Progenitor cell of endocrine pancreas (in vitro differentiated cells): Measurements from ENCODE around the gene SPTB. TPM values are rescaled to one million over a fixed set of nuclear protein-coding genes. Genes with fewer than 3 reads are reported as not detected.

Source experiments
- DNase-seq: peaks from one replicate; pipeline ENCODE4 v3.0.0; 2021; ENCODE audit warnings: low spot score; ENCODE audit not compliant: unreplicated experiment
- H3K27ac Mint-ChIP-seq: 2 replicates; pipeline ENCODE4 v1.8.0; 2021; ENCODE audit warnings: mild to moderate bottlenecking, moderate library complexity, mixed read lengths
- H3K27me3 Mint-ChIP-seq: 2 replicates; pipeline ENCODE4 v1.8.0; 2021; ENCODE audit warnings: mixed read lengths
- H3K36me3 Mint-ChIP-seq: 2 replicates; pipeline ENCODE4 v1.8.0; 2022; ENCODE audit warnings: mixed read lengths; ENCODE audit not compliant: insufficient read depth
- H3K4me1 Mint-ChIP-seq: 2 replicates; pipeline ENCODE4 v1.8.0; 2021; ENCODE audit warnings: low read depth, mixed read lengths
- H3K4me3 Mint-ChIP-seq: 2 replicates; pipeline ENCODE4 v1.8.0; 2021; ENCODE audit warnings: low read depth, mild to moderate bottlenecking, moderate library complexity, mixed read lengths
- H3K9me3 Mint-ChIP-seq: 2 replicates; pipeline ENCODE4 v1.8.0; 2021; ENCODE audit warnings: low read depth, mixed read lengths
- long read RNA-seq: library from polyadenylated mRNA; unstranded; transcript quantifications from one replicate; pipeline ENCODE4 v2.0.0, GENCODE V29; 2020
- total RNA-seq: library from RNA; stranded (reverse); gene quantifications from 2 replicates; pipeline ENCODE4 v1.2.1, GENCODE V29; 2021
- TF ChIP-seq, protein P1 (sequence below): fragments of 200-600 bp; sonication (generic); IDR thresholded peaks from one replicate; pipeline ENCODE4 v1.5.0; 2021; ENCODE audit warnings: antibody characterized with exemption, mild to moderate bottlenecking; ENCODE audit not compliant: unreplicated experiment

SPTB gene
- 1.1 and 1.7 TPM in 2 replicates for total RNA-seq
- long read RNA-seq, partial matches to known transcripts, result 1 of 5 reads
- long read RNA-seq, other reads (novel, unspliced or antisense), result 4 of 5 reads

DNA sequence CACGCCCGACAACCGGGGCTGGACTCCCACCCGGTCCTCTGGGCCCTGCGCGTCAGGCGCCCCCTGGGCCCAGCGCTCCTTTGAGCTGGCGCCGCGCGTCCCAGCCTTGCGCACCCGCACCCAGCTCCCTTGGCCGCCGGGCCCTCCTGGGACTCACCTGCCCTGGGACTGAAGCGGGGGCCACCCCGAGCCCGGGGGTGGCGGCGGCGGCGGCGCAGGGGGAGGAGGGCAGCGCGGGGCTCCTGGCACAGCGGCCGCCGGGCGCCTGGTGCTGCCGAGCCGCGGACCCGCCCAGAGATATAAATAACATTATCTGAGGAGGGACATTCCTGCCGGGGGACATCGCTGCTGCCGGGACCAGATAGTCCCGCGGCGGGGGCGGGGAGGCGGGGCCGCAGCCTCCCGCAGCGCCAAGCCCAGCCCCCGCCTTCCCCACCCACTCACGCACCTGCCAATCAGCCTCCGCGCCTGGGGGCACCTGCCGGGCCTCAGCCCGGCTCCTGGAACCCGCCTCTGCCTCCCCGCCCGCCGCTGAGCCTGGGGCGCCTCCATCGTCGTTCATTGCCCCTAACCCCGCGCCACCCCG, at the start of gene SPTB:
TSS of gene SPTB (minus strand) at position 273 of the 586 bp plus-strand sequence. CDS start 56,813 bp downstream, outside the sequence.
- Mint-ChIP-seq H3K4me1 (peaks cover 1% of the 10 kb centered on the region), H3K4me3 (peak within 1 kb of the TSS; percentile 79), H3K9me3 (no peaks in the 10 kb centered on the region), H3K27ac (peak within 1 kb of the TSS; percentile 69), H3K36me3 (no peaks in the 10 kb centered on the region), H3K27me3 (peaks cover 80% of the 10 kb centered on the region)
- DNase-seq, result peak; percentile 19
- TF ChIP-seq, protein P1, sequence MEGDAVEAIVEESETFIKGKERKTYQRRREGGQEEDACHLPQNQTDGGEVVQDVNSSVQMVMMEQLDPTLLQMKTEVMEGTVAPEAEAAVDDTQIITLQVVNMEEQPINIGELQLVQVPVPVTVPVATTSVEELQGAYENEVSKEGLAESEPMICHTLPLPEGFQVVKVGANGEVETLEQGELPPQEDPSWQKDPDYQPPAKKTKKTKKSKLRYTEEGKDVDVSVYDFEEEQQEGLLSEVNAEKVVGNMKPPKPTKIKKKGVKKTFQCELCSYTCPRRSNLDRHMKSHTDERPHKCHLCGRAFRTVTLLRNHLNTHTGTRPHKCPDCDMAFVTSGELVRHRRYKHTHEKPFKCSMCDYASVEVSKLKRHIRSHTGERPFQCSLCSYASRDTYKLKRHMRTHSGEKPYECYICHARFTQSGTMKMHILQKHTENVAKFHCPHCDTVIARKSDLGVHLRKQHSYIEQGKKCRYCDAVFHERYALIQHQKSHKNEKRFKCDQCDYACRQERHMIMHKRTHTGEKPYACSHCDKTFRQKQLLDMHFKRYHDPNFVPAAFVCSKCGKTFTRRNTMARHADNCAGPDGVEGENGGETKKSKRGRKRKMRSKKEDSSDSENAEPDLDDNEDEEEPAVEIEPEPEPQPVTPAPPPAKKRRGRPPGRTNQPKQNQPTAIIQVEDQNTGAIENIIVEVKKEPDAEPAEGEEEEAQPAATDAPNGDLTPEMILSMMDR, result no peak

DNA sequence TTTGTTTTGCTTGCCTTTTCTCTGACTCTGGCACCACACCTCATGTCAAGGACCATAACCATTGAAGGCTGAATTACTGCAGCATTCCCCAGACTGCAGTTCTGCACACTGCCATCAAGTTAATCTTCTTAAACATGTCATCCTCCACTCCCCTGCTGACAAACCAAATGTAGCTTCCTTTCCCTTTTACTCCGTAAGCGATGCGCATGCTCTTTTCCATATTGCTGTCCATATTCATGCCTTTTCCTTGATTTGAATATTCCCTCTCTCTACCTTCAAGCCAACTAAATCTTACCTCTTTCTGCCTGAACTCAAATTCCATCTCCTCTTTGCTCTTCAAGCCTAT, 49.3 kb upstream of the SPTB start:
- Mint-ChIP-seq H3K9me3 (no peaks in the 10 kb centered on the region), H3K27me3 (no peaks in the 10 kb centered on the region), H3K4me3 (no peak overlapping the region), H3K36me3 (peaks cover 8% of the 10 kb centered on the region), H3K27ac (no peak overlapping the region), H3K4me1 (peaks cover 7% of the 10 kb centered on the region)
- no peak for DNase-seq
- TF ChIP-seq, protein P1, result no peak

DNA sequence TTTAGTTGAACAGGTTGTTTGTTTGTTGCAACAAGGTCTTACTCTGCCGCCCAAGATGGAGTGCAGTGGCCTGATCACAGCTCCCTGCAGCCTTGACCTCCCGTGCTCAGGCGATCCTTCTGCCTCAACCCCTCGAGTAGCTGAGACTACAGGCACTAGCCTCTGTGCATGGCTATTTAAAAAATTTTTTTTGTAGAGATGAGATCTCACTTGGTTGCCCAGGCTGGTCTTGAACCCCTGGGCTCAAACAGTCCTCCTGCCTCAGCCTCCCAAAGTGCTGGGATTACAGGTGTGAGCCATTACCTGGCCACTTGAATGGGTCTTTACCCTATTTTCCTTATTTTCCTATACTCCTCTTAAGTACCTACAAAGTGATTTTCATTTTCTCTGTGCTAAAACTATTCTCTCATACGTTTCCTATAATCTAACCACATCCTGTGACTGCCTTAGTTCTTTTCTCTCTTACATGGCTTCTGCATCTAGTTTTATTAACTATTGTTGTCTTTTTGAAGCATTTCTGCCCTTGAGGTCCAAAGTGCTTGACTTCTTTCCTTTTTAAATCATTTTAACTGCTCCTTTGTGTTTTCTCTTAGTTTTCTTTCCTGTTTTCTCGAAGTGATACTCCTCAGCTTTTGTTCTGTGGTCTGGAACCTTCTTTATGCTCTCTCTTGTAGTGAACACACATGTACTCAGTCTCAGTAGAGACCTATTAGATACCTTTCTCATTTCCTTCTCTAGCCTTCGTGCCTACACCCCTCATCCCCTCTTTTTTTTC, 48.7 kb upstream of the SPTB start:
- no peak for DNase-seq
- Mint-ChIP-seq H3K36me3 (peaks cover 8% of the 10 kb centered on the region), H3K4me1 (peaks cover 7% of the 10 kb centered on the region), H3K4me3 (no peak overlapping the region), H3K9me3 (no peaks in the 10 kb centered on the region), H3K27me3 (no peaks in the 10 kb centered on the region), H3K27ac (no peak overlapping the region)
- TF ChIP-seq, protein P1, result no peak

DNA sequence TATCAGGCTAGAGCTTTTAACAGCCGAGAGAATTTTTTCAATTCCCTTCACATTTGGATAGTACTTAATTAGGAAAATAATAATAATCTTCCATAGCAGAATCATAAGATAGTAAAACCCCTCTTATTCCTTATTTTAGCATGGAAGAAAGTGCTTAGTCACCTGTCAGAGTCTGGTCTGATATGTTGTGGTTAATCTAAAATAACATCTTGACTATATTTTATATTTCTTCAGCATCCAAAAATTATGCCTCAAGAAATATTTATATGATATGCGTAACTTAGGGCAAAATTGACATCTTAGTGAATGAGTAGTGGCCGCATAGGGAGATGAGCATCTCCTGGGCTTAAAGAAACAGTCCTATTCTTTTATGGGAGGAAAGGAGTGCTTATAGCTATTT, 47.3 kb upstream of the SPTB start:
- TF ChIP-seq, protein P1, result no peak
- H3K27me3 Mint-ChIP-seq, result no peaks in the 10 kb centered on the region
- DNase-seq, result no peak
- H3K9me3 Mint-ChIP-seq, result no peaks in the 10 kb centered on the region
- H3K4me1 Mint-ChIP-seq, result peaks cover 2% of the 10 kb centered on the region
- H3K27ac Mint-ChIP-seq, result no peak overlapping the region
- peaks cover 3% of the 10 kb centered on the region for H3K36me3 Mint-ChIP-seq
- no peak overlapping the region for H3K4me3 Mint-ChIP-seq

DNA sequence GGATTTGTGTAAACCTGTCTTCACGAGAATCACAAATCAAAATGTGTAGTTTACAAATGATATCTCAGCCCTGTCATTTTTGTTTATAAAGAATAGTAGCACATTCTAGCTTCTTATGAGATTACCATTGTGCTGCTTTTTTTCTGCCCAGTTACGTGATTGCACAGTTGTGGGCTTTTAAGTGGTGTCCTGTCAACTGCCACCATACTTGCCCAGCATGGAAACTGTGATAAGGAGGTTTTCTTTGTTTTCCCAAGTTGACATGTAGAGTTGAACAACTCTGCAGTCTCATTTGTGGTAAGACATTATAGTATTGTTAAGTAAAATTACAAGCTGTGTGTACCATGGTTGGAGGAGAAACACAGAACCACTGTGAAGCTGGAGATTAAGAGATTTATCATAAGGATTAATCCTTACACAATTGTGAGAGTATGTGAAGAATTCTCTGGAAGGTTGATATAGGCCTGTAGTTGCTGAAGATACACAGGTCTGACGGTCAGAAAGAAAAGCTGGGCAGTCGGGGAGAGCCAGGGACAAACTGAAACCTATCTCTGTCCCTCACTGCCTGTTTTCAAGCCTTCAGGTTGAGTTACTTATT, 46.8 kb upstream of the SPTB start:
- Mint-ChIP-seq H3K4me3 (no peak overlapping the region), H3K27me3 (no peaks in the 10 kb centered on the region), H3K36me3 (peaks cover 5% of the 10 kb centered on the region), H3K27ac (no peak overlapping the region), H3K9me3 (no peaks in the 10 kb centered on the region), H3K4me1 (no peaks in the 10 kb centered on the region)
- TF ChIP-seq, protein P1, result no peak
- DNase-seq, result no peak
